Neural progenitor cell (in vitro differentiated cells): ENCODE results near the gene ZNF516.

Source experiments
- CTCF ChIP-seq: fragments of 200-600 bp; sonication (generic); IDR thresholded peaks from 2 replicates; pipeline ENCODE4 v1.5.1; 2017; ENCODE audit warnings: antibody characterized with exemption, mild to moderate bottlenecking
- EZH2 ChIP-seq: fragments of 200-600 bp; sonication (generic); IDR thresholded peaks from 2 replicates; pipeline ENCODE4 v1.6.1; 2017; ENCODE audit warnings: antibody characterized with exemption, mild to moderate bottlenecking, moderate library complexity

GRCh38 chr18:76474824-76475223 lies 20.2 kb downstream of the ZNF516 start:
- no peak for TF ChIP-seq CTCF
- TF ChIP-seq EZH2, result no peak
